CD4-positive, alpha-beta T cell treated with Interferon gamma for 1 hour (primary cell): ENCODE data around the gene COMMD6.
"Not testable (repeated sequence)": the region's sequence is repeated elsewhere in the genome, so short reads cannot be mapped to it uniquely, and the experiment has no call there.

Experiments used
- DNase-seq: peaks from one replicate; pipeline ENCODE4 v3.0.0-alpha.2; 2020

The COMMD6 gene

GRCh38 chr13:75537401-75538365, at the start of gene COMMD6:
COMMD6 (minus strand) TSS chr13:75537841; CDS start chr13:75537805, 36 bp downstream.
- peak; percentile 51 for DNase-seq

- DNase-seq: no peak
Observed at GRCh38 chr13:75585153-75585552, 47.5 kb upstream of the COMMD6 start.

- DNase-seq: no peak
Observed at GRCh38 chr13:75583091-75583490, 45.5 kb upstream of the COMMD6 start.

- no peak for DNase-seq
Observed at GRCh38 chr13:75581874-75582640, 44.4 kb upstream of the COMMD6 start.

- no peak for DNase-seq
Observed at GRCh38 chr13:75579529-75579928, 41.9 kb upstream of the COMMD6 start.

DNA sequence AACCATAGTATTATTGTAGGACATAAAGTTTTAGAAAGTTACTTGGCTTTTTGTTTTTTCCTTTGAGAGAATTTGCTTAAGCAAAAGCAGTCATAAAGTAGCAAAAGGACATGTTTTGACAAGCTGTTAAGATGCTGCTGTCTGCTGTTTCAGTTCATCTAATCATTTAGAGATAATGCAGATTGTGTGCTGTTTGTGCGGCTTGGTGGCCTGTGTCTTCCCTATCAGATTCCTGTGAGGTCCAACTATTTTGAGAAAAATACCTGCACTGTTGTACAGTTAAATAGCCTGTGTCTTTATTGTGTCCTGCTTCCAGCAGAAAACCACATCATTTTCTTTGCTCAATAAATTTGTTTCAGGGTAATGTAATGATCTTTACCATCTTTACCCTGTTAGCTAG, 31.9 kb upstream of the COMMD6 start:
- no peak for DNase-seq

GRCh38 chr13:75566658-75567057, 29.0 kb upstream of the COMMD6 start:
- no peak for DNase-seq

- DNase-seq: no peak
Observed at GRCh38 chr13:75558145-75558840, 20.7 kb upstream of the COMMD6 start.

DNA sequence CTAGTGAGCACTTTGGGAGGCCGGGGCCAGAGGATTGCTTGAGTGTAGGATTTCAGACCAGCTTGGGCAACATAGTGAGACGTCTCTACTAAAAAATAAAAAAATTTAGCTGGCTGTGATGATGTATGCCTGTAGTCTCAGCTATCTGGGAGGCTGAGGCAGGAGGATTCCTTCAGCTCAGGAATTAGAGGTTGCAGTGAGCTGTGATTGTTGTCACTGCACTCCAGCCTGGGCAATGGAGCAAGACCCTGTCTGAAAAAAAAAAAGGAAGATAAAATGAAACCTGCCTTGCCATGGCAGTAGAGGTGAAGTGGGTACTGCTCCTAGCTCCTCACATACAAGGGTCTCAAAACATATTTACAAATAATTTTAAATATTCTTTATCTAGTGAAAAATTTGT, 19.3 kb upstream of the COMMD6 start:
- DNase-seq: no peak

- DNase-seq: no peak
Observed at GRCh38 chr13:75555836-75556235, 18.2 kb upstream of the COMMD6 start.

GRCh38 chr13:75554981-75555380, 17.3 kb upstream of the COMMD6 start:
- DNase-seq: no peak

- DNase-seq: no peak
Observed at GRCh38 chr13:75554464-75554863, 16.8 kb upstream of the COMMD6 start.

DNA sequence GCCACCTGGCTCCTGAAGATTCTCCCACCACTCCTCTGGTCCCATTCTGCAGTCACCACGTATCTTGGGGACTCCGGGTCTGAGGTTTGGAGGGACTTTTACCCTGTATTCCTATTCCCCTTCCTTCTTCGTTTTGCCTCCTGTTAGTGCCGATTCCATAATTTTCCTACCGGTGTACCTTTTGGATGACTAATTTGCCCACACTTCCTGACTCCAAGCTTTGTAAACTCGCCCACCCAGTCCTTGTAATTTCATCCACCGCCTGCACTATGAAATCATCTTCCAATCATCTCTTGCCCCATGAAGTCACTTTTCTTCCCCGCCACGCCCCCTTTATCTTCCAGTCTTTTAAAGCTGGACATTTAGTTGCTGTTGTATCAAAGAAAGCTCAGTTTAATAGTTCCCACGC, 12.5 kb upstream of the COMMD6 start:
- no peak for DNase-seq

- peak; percentile 95 for DNase-seq
Observed at GRCh38 chr13:75549262-75550158, 11.9 kb upstream of the COMMD6 start, which contains the start of gene UCHL3. UCHL3 (plus strand) TSS chr13:75549791; CDS start chr13:75549821, 30 bp downstream.

DNA sequence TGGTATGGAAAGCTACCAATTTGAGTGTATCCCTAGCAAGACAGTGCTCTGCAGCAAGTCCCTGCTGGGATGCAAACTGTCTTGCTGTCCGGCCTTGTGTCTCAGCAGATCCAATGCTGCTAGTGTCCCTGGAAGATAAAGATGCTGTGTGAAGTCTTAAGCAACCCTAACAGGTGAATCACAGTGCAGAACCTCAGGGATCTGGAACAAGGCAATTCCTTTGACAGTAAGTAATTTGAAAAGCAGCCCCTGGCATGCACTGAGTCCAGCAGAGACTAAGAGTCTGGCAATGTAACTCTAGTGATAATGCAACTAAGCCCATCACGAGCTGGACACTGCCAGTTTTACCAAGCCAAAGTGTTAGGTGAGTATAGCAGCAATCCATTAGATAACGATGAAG, 10.3 kb upstream of the COMMD6 start:
- no peak for DNase-seq

GRCh38 chr13:75545386-75545785, 7.7 kb upstream of the COMMD6 start:
- DNase-seq: not testable (repeated sequence)

GRCh38 chr13:75544681-75545330, 7.2 kb upstream of the COMMD6 start:
- DNase-seq: no peak

DNA sequence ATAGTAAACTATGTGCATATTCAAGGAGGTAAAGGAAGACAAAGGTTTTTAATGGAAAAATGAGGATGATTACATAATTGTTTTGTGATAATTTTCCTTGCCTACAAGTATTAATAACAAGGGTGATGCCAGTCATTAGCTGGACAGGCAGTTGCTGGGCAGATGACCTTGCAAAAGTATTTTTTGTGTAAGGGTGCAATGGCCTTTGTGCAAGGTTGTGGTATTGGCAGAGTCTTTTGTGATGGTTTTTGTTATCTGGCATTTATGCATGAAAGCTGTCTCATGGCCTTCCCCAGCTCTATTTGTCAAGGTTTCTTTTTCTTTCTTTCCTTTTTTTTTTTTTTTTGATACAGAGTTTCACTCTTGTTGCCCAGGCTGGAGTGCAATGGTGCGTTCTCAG, 4.3 kb upstream of the COMMD6 start:
- no peak for DNase-seq

DNA sequence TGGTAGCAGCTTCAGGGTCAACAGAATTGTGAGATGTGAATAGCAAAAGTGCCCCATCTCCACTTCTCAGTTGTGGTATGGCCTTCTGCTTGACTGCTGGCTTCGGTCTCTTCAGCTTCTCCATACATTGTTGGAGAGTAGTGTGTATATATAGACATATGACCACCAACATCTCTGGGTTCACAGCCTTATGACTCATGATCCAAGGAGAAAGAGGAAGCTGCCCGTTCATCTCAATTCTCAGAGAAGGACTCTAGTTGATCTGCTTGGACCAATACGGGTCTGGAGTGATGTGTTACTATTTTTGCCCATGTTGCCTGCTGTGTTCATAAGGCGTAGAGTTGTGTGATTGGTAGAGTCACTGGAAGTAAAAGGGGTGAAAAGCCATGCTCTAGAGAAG, 3.6 kb upstream of the COMMD6 start:
- peak; percentile 14 for DNase-seq

- DNase-seq: no peak
Observed at GRCh38 chr13:75533861-75534260, 3.8 kb downstream of the COMMD6 start.

GRCh38 chr13:75530549-75530961, 7.1 kb downstream of the COMMD6 start:
- no peak for DNase-seq
